Breast epithelium (tissue), 4 donors: Measurements from ENCODE around the gene CTTN. TPM values are rescaled to one million over a fixed set of nuclear protein-coding genes. Genes with fewer than 3 reads are reported as not detected.
A peak's percentile ranks its signal among the peaks of the same experiment; 100 is the strongest.
"Not testable (repeated sequence)": the region's sequence is repeated elsewhere in the genome, so short reads cannot be mapped to it uniquely, and the experiment has no call there.

Experiments used
- DNase-seq, 2 donors: peaks; one replicate each; pipeline ENCODE4 v3.0.0-alpha.2; 2019; ENCODE audit warnings: low spot score in 2 of 2
- H3K27ac ChIP-seq, 2 donors: fragments of 200-600 bp; sonication (generic) in 1 of 2; one replicate each; pipeline ENCODE4 v1.5.1; 2016 to 2019; ENCODE audit warnings: mild to moderate bottlenecking in 1 of 2
- H3K27me3 ChIP-seq, 2 donors: fragments of 200-600 bp; sonication (generic) in 1 of 2; one replicate each; pipeline versions ENCODE4 v1.5.1 to v1.6.0; 2017 to 2019; ENCODE audit warnings: control low read depth in 1 of 2, mild to moderate bottlenecking in 1 of 2
- H3K36me3 ChIP-seq: fragments of 200-600 bp; one replicate; pipeline ENCODE4 v1.5.1; 2019
- H3K4me1 ChIP-seq, 2 donors: fragments of 200-600 bp; sonication (generic); one replicate each; pipeline ENCODE4 v1.5.1; 2016 to 2019; ENCODE audit warnings: control low read depth in 1 of 2
- H3K4me3 ChIP-seq, 3 donors: fragments of 200-600 bp; sonication (generic); 1 replicate in 2 of 3; 2 replicates in 1 of 3; pipeline ENCODE4 v1.5.1; 2016 to 2019; ENCODE audit warnings: mild to moderate bottlenecking in 3 of 3, moderate library complexity in 2 of 3
- H3K9me3 ChIP-seq, 2 donors: fragments of 200-600 bp; sonication (generic) in 1 of 2; one replicate each; pipeline ENCODE4 v1.5.1; 2016 to 2019; ENCODE audit warnings: control low read depth in 1 of 2
- CTCF ChIP-seq, 3 donors: fragments of 450-650 bp; IDR thresholded peaks; one replicate each; pipeline ENCODE4 v1.5.1; 2016 to 2017; ENCODE audit warnings: antibody characterized with exemption in 3 of 3, mild to moderate bottlenecking in 3 of 3, moderate library complexity in 3 of 3
- POLR2A ChIP-seq: fragments of 450-650 bp; IDR thresholded peaks from one replicate; pipeline ENCODE4 v1.6.1; 2016; ENCODE audit warnings: antibody characterized with exemption, mild to moderate bottlenecking, moderate library complexity
- POLR2AphosphoS5 ChIP-seq, 3 donors: sonication (generic); formaldehyde crosslinking; IDR thresholded peaks; one replicate each; pipeline ENCODE4 v1.6.1; 2017; ENCODE audit warnings: antibody characterized with exemption in 3 of 3
- intact Hi-C: fragments of 100-400 bp; cut with DNase I; formaldehyde crosslinking; loops from one replicate; pipeline ENCODE4 v1.15.1; 2023; ENCODE audit warnings: low total_unique reads
- total RNA-seq, 3 donors: library from RNA; depleted of rRNA; stranded (reverse); fragments of >200 nt; gene quantifications; one replicate each; pipeline ENCODE4 v1.1.0, GENCODE V29; 2016

CTTN gene
- total RNA-seq, 3 donors from 2014 or later = 283 to 306 (median 285) TPM

GRCh38 chr11:70387564-70387963 is 10.8 kb upstream of the CTTN start:
- TF ChIP-seq POLR2AphosphoS5 (IDR thresholded peaks at IDR 0.05) (no peak), POLR2A (no peak), CTCF (IDR thresholded peaks at IDR 0.05) (no peak)
- H3K4me3 ChIP-seq = no peak overlapping the region
- no peak for DNase-seq

GRCh38 chr11:70389201-70389600 is 9.1 kb upstream of the CTTN start:
- intact Hi-C loops = loop anchor here (2.0 kb wide), 1 partner anchor 34 kb away; no protein-coding TSS in a partner anchor
- Histone ChIP-seq H3K9me3 (no peaks in the 10 kb centered on the region), H3K27ac (no peak overlapping the region), H3K27me3 (no peaks in the 10 kb centered on the region), H3K4me1 (no peaks in the 10 kb centered on the region), H3K36me3 (no peaks in the 10 kb centered on the region), H3K4me3 (no peak overlapping the region)
- peak in 1 of 2 donors; percentile 3 for DNase-seq
- no peak for TF ChIP-seq CTCF (IDR thresholded peaks at IDR 0.05)
- no peak for TF ChIP-seq POLR2AphosphoS5 (IDR thresholded peaks at IDR 0.05)
- TF ChIP-seq POLR2A = no peak

More at GRCh38 chr11:70387564-70387963, 10.8 kb upstream of the CTTN start:
- Histone ChIP-seq H3K36me3 (no peaks in the 10 kb centered on the region), H3K4me1 (no peaks in the 10 kb centered on the region), H3K27me3 (no peaks in the 10 kb centered on the region), H3K27ac (no peak overlapping the region), H3K9me3 (no peaks in the 10 kb centered on the region)
- intact Hi-C loops = no loop called here

GRCh38 chr11:70390882-70391281 is 7.4 kb upstream of the CTTN start:
- intact Hi-C loops, H3K36me3 ChIP-seq, DNase-seq, H3K4me1 ChIP-seq, H3K27me3 ChIP-seq, H3K9me3 ChIP-seq, H3K4me3 ChIP-seq, H3K27ac ChIP-seq: not testable (repeated sequence)

- DNase-seq = no peak
- TF ChIP-seq POLR2A (no peak), POLR2AphosphoS5 (IDR thresholded peaks at IDR 0.05) (no peak), CTCF (IDR thresholded peaks at IDR 0.05) (no peak)
Observed at GRCh38 chr11:70394211-70394950, 3.9 kb upstream of the CTTN start.

DNA sequence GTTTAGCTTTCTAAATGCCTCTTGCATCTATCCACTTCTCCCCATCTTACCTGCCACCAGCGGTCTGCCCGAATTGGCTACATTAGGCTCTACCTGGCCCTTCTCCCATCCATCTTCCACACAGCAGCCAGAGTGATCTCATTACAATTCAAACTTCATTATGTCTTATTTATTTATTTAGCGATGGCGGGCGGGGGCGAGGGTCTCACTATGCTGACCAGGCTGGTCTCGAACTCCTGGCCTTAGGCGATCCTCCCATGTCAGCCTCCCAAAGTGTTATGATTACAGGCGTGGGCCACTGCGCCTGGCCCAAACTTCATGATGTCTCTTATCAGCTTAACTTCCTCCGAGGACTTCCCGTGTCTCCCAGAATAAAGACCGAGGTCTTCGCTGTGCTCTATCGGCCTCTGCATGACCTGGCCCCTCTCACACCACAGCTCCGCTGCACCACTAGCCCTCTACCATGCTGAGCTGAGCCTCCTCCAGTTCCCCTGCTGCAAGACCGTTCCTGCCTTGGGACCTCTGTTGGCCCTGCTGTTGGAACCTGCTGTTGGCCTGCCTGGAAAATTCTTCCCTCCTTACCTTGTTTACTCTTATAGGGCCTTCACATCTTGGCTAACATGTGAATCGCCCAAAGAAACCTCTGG is 870 bp upstream of the CTTN start:
- DNase-seq = no peak
- Histone ChIP-seq H3K4me1 (peaks cover 0 to 12% of the 10 kb centered on the region in 2 donors), H3K4me3 (peak overlapping the region; percentile 96 to 99 (median 97)), H3K27ac (peak overlapping the region; percentile 95), H3K27me3 (no peaks in the 10 kb centered on the region), H3K9me3 (no peaks in the 10 kb centered on the region), H3K36me3 (no peaks in the 10 kb centered on the region)
- TF ChIP-seq POLR2A (no peak), POLR2AphosphoS5 (IDR thresholded peaks at IDR 0.05) (no peak), CTCF (IDR thresholded peaks at IDR 0.05) (no peak)
- intact Hi-C loops = no loop called here

More at GRCh38 chr11:70394211-70394950, 3.9 kb upstream of the CTTN start:
- Histone ChIP-seq H3K27ac (no peak overlapping the region), H3K9me3 (no peaks in the 10 kb centered on the region), H3K36me3 (no peaks in the 10 kb centered on the region), H3K27me3 (no peaks in the 10 kb centered on the region), H3K4me3 (no peak overlapping the region), H3K4me1 (no peaks in the 10 kb centered on the region)
- intact Hi-C loops = no loop called here
